Measurements from ENCODE around the gene CD44.

The CD44 gene

GRCh38 chr11:35146711-35147110 is 7.7 kb downstream of the CD44 start:
- no peak for ATAC-seq
- no peak for TF ChIP-seq ARNTL (CRISPR knock-in tag; IDR thresholded peaks at IDR 0.05; ENCODE audit: borderline replicate concordance, low read depth)
- TF ChIP-seq ZFP3 (CRISPR knock-in tag; IDR thresholded peaks at IDR 0.05) = no peak
- TF ChIP-seq ZC3H10 (CRISPR knock-in tag; IDR thresholded peaks at IDR 0.05) = no peak
- no peak for TF ChIP-seq CREB5 (CRISPR knock-in tag; IDR thresholded peaks at IDR 0.05; ENCODE audit: low read depth)
- no peak for TF ChIP-seq ISL1 (CRISPR knock-in tag; IDR thresholded peaks at IDR 0.05)
- no peak for TF ChIP-seq ZNF565 (CRISPR knock-in tag; conservative IDR thresholded peaks at IDR 0.05; ENCODE audit: low read depth)
- no peak for TF ChIP-seq CSRNP3 (CRISPR knock-in tag; IDR thresholded peaks at IDR 0.05)
- no peak for TF ChIP-seq ESRRG (CRISPR knock-in tag; IDR thresholded peaks at IDR 0.05)
- no peak for TF ChIP-seq ZNF70 (CRISPR knock-in tag; IDR thresholded peaks at IDR 0.05)
- TF ChIP-seq BACH2 (CRISPR knock-in tag; IDR thresholded peaks at IDR 0.05; ENCODE audit: borderline replicate concordance) = no peak
- TF ChIP-seq POU6F1 (CRISPR knock-in tag; IDR thresholded peaks at IDR 0.05; ENCODE audit: borderline replicate concordance, low read depth) = no peak
- no peak for TF ChIP-seq TOX (CRISPR knock-in tag; IDR thresholded peaks at IDR 0.05; ENCODE audit: borderline replicate concordance)
- no peak for TF ChIP-seq ZNF8 (CRISPR knock-in tag; IDR thresholded peaks at IDR 0.05)
- TF ChIP-seq SNAI2 (CRISPR knock-in tag; IDR thresholded peaks at IDR 0.05) = no peak

GRCh38 chr11:35147235-35147634 is 8.3 kb downstream of the CD44 start:
- TF ChIP-seq CREB5 (CRISPR knock-in tag; IDR thresholded peaks at IDR 0.05; ENCODE audit: low read depth) (no peak), ZNF70 (CRISPR knock-in tag; IDR thresholded peaks at IDR 0.05) (no peak), TOX (CRISPR knock-in tag; IDR thresholded peaks at IDR 0.05; ENCODE audit: borderline replicate concordance) (no peak), TCF4 (CRISPR knock-in tag; IDR thresholded peaks at IDR 0.05; ENCODE audit: borderline replicate concordance) (no peak), PPARA (CRISPR knock-in tag; IDR thresholded peaks at IDR 0.05; ENCODE audit: borderline replicate concordance) (no peak), ESRRG (CRISPR knock-in tag; IDR thresholded peaks at IDR 0.05) (no peak), GLIS3 (CRISPR knock-in tag; IDR thresholded peaks at IDR 0.05) (no peak), BACH2 (CRISPR knock-in tag; IDR thresholded peaks at IDR 0.05; ENCODE audit: borderline replicate concordance) (no peak), ZFP3 (CRISPR knock-in tag; IDR thresholded peaks at IDR 0.05) (no peak)
- no peak for ATAC-seq

- no peak for ATAC-seq
- TF ChIP-seq ZFP30 (CRISPR knock-in tag; IDR thresholded peaks at IDR 0.05) = no peak
- no peak for TF ChIP-seq ZNF565 (CRISPR knock-in tag; conservative IDR thresholded peaks at IDR 0.05; ENCODE audit: low read depth)
- TF ChIP-seq CREB5 (CRISPR knock-in tag; IDR thresholded peaks at IDR 0.05; ENCODE audit: low read depth) = no peak
- TF ChIP-seq GLIS3 (CRISPR knock-in tag; IDR thresholded peaks at IDR 0.05) = no peak
- no peak for TF ChIP-seq OSR1 (CRISPR knock-in tag; IDR thresholded peaks at IDR 0.05)
These were observed 9.3 kb downstream of the CD44 start for GRCh38 chr11:35148163-35148837.

- TF ChIP-seq POU6F1 (CRISPR knock-in tag; IDR thresholded peaks at IDR 0.05; ENCODE audit: borderline replicate concordance, low read depth) = no peak
- no peak for ATAC-seq
These were observed 11.5 kb downstream of the CD44 start for GRCh38 chr11:35150454-35150853.
